Measurements from ENCODE around the gene IGFBP5. TPM values are rescaled to one million over a fixed set of nuclear protein-coding genes. Genes with fewer than 3 reads are reported as not detected.

IGFBP5 gene
- total and polyA plus RNA-seq, 9 of the 15 experiments (the other 6 are each of a cell fraction or from before 2014, with no cell fraction given) = 0.01 to 1.9 (median 0.03) TPM; not detected in 6

DNA sequence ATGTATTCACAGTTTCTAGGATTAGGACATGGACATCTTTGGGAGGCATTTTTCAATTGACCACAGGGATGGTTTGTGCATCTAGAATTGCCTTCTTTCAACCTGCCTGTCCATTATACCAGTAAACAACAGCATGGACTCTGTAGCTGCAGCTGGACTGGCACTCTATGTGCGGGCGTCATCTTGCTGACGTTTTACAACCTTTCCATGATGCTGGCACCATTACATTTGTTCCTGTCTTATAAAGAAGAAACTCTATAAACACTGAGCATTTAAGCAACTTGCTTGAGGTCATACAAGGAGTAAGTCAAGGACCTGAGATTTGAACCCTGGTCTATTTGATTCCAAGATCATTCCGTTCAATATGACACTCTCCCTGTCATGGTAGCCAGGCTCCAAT, 25.4 kb upstream of the IGFBP5 start:
- Histone ChIP-seq H3K36me3 (ENCODE audit: control insufficient read depth, insufficient read depth, low read length) (no peaks in the 10 kb centered on the region), H2AFZ (ENCODE audit: low read depth, low read length) (no peak overlapping the region), H3K9me3 (replicated peaks; ENCODE audit: control insufficient read depth, insufficient read depth, low read depth, low read length) (no peaks in the 10 kb centered on the region), H3K4me1 (replicated peaks in 1 of 2; ENCODE audit: control insufficient read depth in 2 of 2, insufficient read depth in 2 of 2, low read length in 2 of 2) (no peaks in the 10 kb centered on the region), H3K27ac (ENCODE audit: extremely low read depth, low read depth, low read length) (no peak overlapping the region), H4K20me1 (replicated peaks; ENCODE audit: control insufficient read depth, insufficient read depth, low read length) (no peaks in the 10 kb centered on the region), H3K9ac (ENCODE audit: insufficient read depth in 1 of 2, low read depth in 2 of 2, low read length in 2 of 2) (no peak overlapping the region), H3K79me2 (ENCODE audit: control insufficient read depth, insufficient read depth, low read length) (no peaks in the 10 kb centered on the region), H3K27me3 (ENCODE audit: control insufficient read depth in 2 of 2, insufficient read depth in 2 of 2, low read length in 2 of 2) (peaks cover 0 to 35% of the 10 kb centered on the region in 2 experiments; a peak in 4 of 5 replicates), H3K4me3 (no peak overlapping the region), H3K9me1 (ENCODE audit: control insufficient read depth, insufficient read depth, low read length) (no peaks in the 10 kb centered on the region), H3K4me2 (ENCODE audit: insufficient read depth, low read length) (no peak overlapping the region)
- 2% methylated on average over 4 of the region's 4 CpGs for WGBS (ENCODE audit: insufficient coverage, low coverage, missing lambda C conversion rate)
- in situ Hi-C loops (cut with MboI) (no loop called here), intact Hi-C loops (cut with micrococcal nuclease) (no loop called here)
- BruUV-seq (replicated peaks) = no TSS peak
- POLR2A ChIA-PET = no interaction called here
- TF ChIP-seq CBX5 (IDR thresholded peaks at IDR 0.05; ENCODE audit: borderline replicate concordance, low read depth) (no peak), ZNF589 (CRISPR knock-in tag; IDR thresholded peaks at IDR 0.05; ENCODE audit: low read depth) (no peak), POLR2H (tag; IDR thresholded peaks at IDR 0.05; ENCODE audit: low read depth) (no peak), FOXK2 (conservative IDR thresholded peaks at IDR 0.05 in 1 of 2, IDR thresholded peaks at IDR 0.05 in 1 of 2; ENCODE audit: low read depth in 2 of 2) (no peak), SLC30A9 (CRISPR knock-in tag; IDR thresholded peaks at IDR 0.05) (no peak), CHD1 (IDR thresholded peaks at IDR 0.05; ENCODE audit: low read length) (no peak), DIDO1 (tag; IDR thresholded peaks at IDR 0.05; ENCODE audit: low read depth) (no peak), ZNF57 (CRISPR knock-in tag; IDR thresholded peaks at IDR 0.05) (no peak), SETDB1 (IDR thresholded peaks at IDR 0.05; ENCODE audit: low read length) (no peak), ZNF766 (CRISPR knock-in tag; conservative IDR thresholded peaks at IDR 0.05) (no peak), TGIF2 (CRISPR knock-in tag; IDR thresholded peaks at IDR 0.05) (no peak), ZNF507 (tag; conservative IDR thresholded peaks at IDR 0.05) (no peak), THRAP3 (IDR thresholded peaks at IDR 0.05; ENCODE audit: borderline replicate concordance) (no peak), SPI1 (IDR thresholded peaks at IDR 0.05; ENCODE audit: borderline replicate concordance, low read depth, low read length) (no peak), ETS2 (tag; IDR thresholded peaks at IDR 0.05; ENCODE audit: borderline replicate concordance, poor library complexity, severe bottlenecking) (no peak)
- TF ChIP-seq, protein P1, sequence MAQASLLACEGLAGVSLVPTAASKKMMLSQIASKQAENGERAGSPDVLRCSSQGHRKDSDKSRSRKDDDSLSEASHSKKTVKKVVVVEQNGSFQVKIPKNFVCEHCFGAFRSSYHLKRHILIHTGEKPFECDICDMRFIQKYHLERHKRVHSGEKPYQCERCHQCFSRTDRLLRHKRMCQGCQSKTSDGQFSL (CRISPR knock-in tag; IDR thresholded peaks at IDR 0.05) = no peak
- TF ChIP-seq, protein P1 (tag; IDR thresholded peaks at IDR 0.05) = no peak
- TF ChIP-seq, protein P2, sequence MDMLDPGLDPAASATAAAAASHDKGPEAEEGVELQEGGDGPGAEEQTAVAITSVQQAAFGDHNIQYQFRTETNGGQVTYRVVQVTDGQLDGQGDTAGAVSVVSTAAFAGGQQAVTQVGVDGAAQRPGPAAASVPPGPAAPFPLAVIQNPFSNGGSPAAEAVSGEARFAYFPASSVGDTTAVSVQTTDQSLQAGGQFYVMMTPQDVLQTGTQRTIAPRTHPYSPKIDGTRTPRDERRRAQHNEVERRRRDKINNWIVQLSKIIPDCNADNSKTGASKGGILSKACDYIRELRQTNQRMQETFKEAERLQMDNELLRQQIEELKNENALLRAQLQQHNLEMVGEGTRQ (CRISPR knock-in tag; IDR thresholded peaks at IDR 0.05) = no peak
- TF ChIP-seq, protein P3, sequence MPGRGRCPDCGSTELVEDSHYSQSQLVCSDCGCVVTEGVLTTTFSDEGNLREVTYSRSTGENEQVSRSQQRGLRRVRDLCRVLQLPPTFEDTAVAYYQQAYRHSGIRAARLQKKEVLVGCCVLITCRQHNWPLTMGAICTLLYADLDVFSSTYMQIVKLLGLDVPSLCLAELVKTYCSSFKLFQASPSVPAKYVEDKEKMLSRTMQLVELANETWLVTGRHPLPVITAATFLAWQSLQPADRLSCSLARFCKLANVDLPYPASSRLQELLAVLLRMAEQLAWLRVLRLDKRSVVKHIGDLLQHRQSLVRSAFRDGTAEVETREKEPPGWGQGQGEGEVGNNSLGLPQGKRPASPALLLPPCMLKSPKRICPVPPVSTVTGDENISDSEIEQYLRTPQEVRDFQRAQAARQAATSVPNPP (IDR thresholded peaks at IDR 0.05; ENCODE audit: borderline replicate concordance, insufficient read depth, insufficient read length) = no peak
- ATAC-seq (no peak), FAIRE-seq (no peak), DNase-seq (ENCODE audit: extremely low read depth in 1 of 4, low spot score in 3 of 4) (no peak)
- CTCF ChIA-PET (ENCODE audit: low intra/inter-chr PET ratio) = no interaction called here

Data from K562 (cell line).